ENCODE data around the gene P3H3.

DNA sequence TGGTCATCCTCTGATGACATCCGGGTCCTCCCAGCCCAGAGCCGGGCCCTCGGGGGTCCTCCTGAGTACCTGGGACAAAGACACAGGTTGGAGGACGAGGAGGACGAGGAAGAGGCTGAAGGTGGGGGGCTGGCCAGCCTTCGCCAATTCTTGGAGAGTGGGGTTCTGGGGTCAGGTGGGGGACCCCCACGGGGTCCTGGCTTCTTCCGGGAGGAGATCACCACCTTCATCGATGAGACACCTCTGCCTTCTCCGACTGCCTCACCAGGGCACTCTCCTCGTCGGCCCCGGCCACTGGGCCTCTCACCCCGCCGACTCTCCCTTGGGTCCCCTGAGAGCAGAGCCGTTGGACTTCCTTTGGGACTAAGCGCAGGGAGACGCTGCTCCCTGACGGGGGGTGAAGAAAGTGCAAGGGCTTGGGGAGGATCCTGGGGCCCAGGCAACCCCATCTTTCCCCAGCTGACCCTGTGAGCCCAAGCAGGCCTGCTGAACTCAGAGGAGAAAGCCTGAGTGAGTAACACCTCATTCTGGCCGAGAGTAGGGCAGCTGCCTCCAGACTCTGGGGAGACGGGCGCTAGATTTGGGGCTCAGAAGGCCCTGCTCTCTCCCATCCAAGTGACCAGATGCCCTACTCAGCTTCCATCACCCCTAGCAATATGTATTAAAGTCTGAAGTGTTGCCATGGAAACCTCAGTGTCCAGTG, 1.3 kb upstream of the P3H3 start:
- TF ChIP-seq POLR2AphosphoS5 (IDR thresholded peaks at IDR 0.05), result no peak
- TF ChIP-seq, protein P1, sequence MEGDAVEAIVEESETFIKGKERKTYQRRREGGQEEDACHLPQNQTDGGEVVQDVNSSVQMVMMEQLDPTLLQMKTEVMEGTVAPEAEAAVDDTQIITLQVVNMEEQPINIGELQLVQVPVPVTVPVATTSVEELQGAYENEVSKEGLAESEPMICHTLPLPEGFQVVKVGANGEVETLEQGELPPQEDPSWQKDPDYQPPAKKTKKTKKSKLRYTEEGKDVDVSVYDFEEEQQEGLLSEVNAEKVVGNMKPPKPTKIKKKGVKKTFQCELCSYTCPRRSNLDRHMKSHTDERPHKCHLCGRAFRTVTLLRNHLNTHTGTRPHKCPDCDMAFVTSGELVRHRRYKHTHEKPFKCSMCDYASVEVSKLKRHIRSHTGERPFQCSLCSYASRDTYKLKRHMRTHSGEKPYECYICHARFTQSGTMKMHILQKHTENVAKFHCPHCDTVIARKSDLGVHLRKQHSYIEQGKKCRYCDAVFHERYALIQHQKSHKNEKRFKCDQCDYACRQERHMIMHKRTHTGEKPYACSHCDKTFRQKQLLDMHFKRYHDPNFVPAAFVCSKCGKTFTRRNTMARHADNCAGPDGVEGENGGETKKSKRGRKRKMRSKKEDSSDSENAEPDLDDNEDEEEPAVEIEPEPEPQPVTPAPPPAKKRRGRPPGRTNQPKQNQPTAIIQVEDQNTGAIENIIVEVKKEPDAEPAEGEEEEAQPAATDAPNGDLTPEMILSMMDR (IDR thresholded peaks at IDR 0.05 in 8 of 11, conservative IDR thresholded peaks at IDR 0.05 in 3 of 11), result no peak
